Hepatic stellate cell (primary cell): ENCODE measurements around the gene MST1R.

Experiments
- DNase-seq: peaks from one replicate; pipeline ENCODE4 v3.0.0; 2011; ENCODE audit warnings: low spot score

The MST1R gene

GRCh38 chr3:49839193-49839809, 64.4 kb downstream of the MST1R start:
- DNase-seq = peak; percentile 78
